Fibroblast of the aortic adventitia (primary cell): ENCODE results near the gene SOX10. TPM values are rescaled to one million over a fixed set of nuclear protein-coding genes. Genes with fewer than 3 reads are reported as not detected.

ENCODE experiments used
- DNase-seq: peaks from one replicate; pipeline ENCODE4 v3.0.0-alpha.2; 2010; ENCODE audit warnings: low read depth
- H3K4me3 ChIP-seq: 2 replicates; pipeline ENCODE4 v1.5.1; 2011; ENCODE audit warnings: low read depth, mild to moderate bottlenecking, control low read depth, low read length, moderate library complexity
- CTCF ChIP-seq: IDR thresholded peaks from 2 replicates; pipeline ENCODE4 v1.5.1; 2011; ENCODE audit warnings: mild to moderate bottlenecking, low read length, control low read depth, inconsistent platforms; ENCODE audit not compliant: insufficient read depth
- total RNA-seq: library from RNA; depleted of rRNA; stranded (reverse); fragments of >200 nt; gene quantifications from 2 replicates; pipeline ENCODE4 v1.2.3, GENCODE V29; 2012; ENCODE audit warnings: low replicate concordance

Gene SOX10
- total RNA-seq, 1 donor, result not detected

- no peak overlapping the region for H3K4me3 ChIP-seq
- no peak for TF ChIP-seq CTCF
Observed at GRCh38 chr22:37971475-37972434, 12.6 kb downstream of the SOX10 start.

GRCh38 chr22:37970864-37971263 is 13.5 kb downstream of the SOX10 start:
- TF ChIP-seq CTCF, result no peak
- DNase-seq, result no peak
- H3K4me3 ChIP-seq, result no peak overlapping the region

More at GRCh38 chr22:37971475-37972434, 12.6 kb downstream of the SOX10 start:
- DNase-seq, result no peak

GRCh38 chr22:37968452-37969251 is 15.7 kb downstream of the SOX10 start:
- no peak overlapping the region for H3K4me3 ChIP-seq
- TF ChIP-seq CTCF, result no peak
- no peak for DNase-seq

- no peak for DNase-seq
- TF ChIP-seq CTCF, result no peak
- H3K4me3 ChIP-seq, result no peak overlapping the region
Observed at GRCh38 chr22:37967637-37968451, 16.5 kb downstream of the SOX10 start.

- no peak for DNase-seq
- TF ChIP-seq CTCF, result no peak
- H3K4me3 ChIP-seq, result no peak overlapping the region
Observed at GRCh38 chr22:37967147-37967546, 17.2 kb downstream of the SOX10 start.
